ENCODE measurements around the gene TFAP2B.

TFAP2B gene

DNA sequence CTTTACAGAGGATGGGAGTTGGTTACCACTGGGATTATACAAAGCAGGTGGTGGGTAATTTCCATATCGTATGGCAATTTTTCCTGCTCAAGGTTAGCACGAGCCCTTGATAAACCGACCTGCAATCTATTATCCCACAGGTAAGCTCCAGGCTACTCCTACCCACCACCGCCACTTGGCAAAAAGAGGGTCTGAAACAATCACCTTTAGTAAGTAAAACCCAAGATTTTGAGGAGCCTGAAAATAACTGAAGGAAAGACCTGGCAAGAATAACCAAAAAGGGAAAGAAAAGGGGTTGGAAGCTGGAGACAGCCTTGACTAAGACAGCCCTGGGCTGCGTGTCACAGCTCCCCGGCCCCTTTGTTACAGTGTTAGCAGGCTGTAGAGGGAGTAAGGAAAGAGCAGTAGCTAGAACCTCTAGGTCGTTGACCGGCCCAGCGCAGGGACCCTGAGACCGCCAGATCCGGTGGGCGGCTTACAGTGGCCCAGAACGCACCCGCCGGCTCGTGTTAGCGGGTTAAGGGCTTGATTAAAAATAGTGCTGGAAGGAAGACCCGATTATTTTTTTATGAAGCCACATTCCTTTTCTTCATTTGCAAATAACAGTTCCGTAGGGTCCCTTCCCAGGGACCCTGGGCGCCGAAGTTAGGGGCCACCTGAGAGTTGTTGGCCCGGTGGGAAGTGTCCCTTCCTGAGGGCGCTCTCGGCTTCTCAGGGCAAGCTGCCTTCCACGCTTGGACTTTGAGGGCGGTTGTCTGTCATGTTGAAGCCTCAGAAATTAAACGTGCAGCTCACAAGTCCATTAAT lies 30.5 kb downstream of the TFAP2B start:
- DNase-seq (ENCODE audit: low read depth) = no peak

DNA sequence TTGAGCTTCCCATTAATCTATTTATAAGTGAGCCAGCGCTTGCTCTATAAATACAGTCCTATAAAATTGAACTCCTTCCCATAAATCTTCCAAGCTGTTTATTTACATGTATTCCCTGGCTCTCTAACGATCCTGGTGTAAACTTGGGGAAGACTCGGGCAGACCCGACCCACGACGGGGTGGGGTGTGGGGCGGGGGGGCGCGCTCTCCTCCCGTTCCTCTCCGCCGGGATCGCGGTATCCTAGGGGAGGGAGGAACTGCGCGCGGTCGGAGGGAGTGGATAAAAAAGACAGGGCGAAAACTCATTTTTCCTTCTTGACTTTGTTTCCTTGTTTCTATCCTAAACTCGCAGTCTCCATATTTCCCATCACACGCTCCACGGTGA lies 31.1 kb downstream of the TFAP2B start:
- no peak for DNase-seq (ENCODE audit: low read depth)

DNA sequence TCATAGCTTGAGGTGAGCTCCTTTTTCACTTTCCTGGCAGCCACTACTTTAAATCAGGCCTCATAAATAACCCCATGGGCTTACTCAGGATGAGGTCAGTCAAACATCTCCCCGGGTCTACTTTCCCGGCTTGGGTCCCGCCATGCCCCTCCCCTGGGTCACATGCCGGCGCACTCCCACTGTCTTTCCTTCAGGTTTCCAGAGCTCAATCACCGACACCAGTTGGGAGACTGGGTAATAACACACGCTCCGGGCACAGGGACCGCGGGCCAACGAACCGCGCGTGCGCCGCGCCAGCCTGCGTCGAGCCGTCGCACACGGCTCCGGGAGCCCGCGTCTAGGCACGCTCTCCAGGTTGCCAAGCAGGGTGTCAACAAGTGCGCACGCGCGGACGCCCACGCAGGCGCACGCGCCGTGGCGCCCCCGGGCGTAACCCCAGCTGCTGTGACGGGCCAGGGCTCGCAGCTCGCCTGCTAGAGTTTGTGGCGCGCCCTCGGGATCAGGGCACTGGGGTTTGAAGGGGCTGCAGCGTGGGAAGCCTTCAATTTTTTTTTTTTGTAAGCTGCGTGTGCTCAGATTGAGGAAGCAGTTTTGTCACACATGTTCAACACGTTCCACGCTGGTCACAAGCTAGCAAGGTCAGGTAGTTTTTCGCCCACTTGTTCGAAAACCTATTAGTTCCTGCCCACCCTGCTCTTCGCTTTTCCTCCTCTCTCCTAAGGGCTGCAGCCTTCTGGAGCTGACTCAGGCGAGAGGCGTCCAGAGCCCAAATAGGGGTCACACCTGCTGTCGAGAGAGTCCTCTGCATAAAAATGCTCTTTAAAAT lies 31.8 kb downstream of the TFAP2B start:
- DNase-seq (ENCODE audit: low read depth) = no peak

DNA sequence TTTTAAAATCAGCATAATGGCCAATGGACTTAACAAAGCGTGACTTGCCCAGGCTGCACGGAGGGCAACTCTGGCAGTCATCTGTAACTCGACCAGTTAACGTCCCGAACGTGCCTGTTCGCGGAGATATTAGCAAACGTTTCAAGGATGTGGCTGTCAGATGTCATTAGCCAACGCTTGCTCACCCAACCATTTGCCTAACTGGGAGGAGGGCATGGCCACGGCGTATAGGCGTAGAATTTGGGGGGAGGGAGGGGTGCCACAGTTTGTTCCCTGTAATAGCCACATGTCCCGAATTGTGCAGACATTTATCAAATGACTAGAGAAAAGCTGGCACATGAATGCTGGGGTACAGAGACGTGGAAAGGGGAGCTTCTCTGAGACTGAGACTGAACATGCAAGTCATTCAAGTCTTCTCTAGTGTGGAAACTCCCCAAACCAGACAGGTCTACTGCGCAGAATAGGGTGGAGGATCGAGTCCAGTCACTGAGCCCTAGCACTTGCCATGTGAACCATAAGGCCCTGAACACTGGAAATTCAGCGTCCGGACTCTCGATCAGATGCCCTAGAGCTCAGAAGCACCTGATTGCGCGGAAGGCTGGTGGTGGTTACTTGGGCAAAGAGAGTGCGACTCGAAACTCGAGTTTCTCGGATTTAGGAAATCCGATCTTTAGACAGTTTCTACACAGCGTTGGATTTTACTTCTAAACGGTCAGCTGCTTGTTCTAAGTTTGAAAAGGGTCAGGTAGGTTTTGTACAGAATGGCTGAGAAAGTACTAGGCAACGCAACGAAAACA lies 32.6 kb downstream of the TFAP2B start:
- no peak for DNase-seq (ENCODE audit: low read depth)

DNA sequence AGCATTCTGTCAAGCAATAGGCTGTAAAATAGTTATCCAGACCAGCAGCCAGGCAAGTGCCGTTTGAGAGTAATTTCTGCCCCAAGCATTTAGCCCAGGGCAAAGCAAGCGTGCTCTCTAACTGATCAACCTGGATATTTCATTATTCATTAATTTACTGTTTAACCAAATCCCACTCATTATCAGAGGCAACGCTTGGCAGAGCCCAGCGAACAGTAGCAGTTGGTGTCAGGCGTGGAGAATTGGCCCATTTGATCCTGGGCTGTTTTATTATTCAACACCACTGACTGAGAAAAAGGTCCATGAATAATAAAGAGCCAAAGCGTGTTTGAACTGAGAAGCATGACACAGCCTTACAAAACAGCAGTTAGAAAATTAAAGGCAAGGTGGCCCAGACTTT lies 35.3 kb downstream of the TFAP2B start:
- no peak for DNase-seq (ENCODE audit: low read depth)

DNA sequence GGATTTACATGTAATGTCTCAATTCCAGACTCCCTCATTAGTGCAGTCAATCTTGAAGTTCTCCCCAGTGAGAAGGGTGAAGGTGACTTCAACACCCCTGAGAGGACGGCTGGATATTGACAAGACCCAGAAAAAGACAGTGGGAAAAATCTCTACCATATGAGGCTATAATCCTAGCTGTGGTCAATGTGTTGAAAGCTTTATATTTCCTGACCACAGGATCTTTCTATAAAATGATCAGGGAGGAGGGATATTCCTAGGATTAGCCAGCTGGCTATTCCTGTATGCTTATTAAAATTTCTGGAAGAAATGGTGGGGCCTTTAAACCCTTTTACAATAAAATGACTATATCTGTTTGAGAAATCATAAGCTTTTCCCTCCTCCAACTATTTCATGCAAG lies 43.0 kb downstream of the TFAP2B start:
- no peak for DNase-seq (ENCODE audit: low read depth)

DNA sequence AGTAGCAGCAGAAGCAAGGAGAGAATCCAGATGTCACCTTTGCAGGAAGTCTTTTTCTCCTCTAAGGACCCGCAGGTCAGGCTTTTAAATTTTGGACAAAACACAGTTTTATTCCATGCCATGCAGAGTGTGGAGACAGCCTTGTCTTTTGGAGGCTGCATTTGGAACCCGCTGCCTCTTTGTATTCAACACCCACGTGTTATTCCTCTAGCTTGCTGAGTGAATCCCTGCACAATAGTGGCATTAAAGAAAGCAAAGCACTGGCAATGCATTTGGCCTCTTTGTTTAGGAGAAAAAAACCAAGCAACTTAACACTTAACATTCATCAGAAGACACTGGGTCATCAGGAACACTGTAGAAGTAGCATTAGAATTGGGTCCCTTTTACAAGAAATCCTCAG lies 43.5 kb downstream of the TFAP2B start:
- no peak for DNase-seq (ENCODE audit: low read depth)

DNA sequence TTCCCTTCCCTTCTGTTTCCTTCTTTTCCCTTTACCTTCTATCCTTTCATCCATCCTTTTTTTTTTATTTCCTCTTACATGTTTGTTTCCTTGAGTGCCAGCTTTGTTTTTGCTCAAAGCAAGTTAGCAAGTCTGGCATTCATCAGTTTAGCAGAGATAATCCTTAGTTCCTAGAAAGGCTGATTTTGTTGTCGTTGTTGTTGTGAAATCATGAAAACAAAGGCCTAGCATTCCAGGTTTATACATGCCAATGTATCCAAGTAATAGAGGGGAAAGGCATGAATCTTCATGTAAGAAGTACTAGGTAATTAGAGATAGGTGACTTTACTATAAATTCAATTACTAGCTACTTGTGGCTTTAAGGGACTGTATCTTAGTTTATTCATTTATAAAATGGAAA lies 45.9 kb downstream of the TFAP2B start:
- no peak for DNase-seq (ENCODE audit: low read depth)

DNA sequence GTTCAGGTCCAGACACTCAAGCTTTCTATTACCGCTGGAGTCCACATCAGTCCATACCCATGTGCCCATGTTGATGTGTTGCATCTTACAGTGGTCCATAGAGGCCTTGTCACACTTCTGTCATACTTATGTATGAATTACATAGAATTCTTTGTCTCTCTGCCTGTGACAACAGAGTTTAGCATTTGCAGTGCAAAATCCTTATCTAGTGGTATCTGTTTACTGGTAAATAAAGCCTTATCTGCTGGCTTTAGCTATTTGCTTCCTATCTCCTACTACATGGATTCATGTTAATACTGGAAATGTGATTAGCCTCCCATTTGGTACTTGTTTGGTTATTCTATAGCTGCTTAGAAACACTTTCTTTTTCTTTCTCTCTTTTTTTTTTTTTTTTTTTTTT lies 49.8 kb downstream of the TFAP2B start:
- DNase-seq (ENCODE audit: low read depth) = no peak

DNA sequence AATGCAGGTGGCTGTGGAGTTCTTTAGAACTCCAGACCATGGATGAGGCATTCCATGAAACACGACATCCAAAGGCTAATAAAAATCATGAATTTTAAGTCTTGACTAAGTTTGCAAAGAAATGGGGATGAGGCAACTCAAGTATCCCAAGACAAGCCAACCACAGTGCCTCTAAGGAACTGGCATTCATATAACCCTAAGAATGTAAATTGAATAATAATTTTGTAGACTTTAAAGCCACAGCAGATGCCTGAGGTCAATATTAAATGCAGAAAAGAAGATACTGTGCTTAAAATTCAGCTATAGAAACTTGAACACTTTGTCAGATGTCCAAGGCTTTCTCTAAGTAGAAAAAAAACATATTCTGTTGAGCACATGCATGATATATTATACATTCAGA lies 54.5 kb downstream of the TFAP2B start:
- no peak for DNase-seq (ENCODE audit: low read depth)

DNA sequence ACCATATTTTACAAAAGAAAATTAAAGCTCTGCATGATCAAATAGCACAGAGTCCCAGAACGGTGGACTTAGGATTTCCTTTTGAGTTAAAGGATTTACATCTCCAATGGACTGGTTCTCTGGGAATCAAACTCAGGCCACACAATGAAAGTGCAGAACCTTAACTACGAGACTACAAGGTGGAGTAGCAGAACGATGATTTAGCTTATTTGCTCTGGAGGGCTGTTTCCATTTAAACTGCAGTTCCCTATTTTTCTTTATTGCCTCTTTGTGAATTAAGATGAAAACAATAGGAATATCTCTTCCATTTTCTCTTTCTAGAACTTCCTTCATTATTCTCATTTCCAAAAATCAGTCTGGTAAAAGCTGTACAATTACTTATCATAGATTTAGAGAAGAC lies 65.7 kb downstream of the TFAP2B start:
- no peak for DNase-seq (ENCODE audit: low read depth)

DNA sequence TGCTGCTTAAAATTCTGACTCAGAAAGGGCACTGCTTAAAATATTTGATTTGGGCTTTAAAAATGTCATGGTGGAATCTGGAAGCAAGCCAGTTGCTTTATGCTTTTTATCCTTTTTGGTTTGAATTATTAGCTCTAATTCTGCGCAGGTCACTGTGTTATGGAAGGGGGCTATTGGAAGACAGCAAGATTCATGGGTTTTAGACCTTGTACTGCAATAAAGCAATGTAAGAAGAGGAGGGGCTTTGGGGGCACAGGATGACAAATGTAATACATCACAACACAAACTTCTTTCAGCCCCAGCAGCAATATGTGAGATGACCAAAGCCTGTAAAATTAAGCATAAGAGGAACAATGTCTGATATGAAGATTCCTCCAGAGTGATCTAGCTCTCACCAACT lies 68.4 kb downstream of the TFAP2B start:
- DNase-seq (ENCODE audit: low read depth) = no peak

DNA sequence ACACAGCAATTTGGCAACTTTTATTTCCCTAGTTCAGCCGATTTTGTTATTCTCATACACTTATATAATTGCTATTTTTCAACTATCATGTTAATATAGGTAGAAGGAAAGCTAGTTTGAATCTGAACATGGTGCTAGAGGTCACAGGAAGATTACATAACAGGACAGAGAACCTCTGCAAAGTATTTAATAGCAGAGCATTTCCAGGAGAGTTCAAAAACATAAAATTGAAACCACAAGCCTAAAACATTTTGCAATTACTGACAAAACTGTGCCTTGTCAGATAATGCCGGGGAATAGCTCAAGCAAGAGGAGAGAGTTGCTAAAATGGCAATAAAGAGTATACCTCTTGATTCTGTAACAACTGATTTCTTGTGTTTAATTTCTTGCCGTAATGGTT lies 70.8 kb downstream of the TFAP2B start:
- DNase-seq (ENCODE audit: low read depth) = no peak

DNA sequence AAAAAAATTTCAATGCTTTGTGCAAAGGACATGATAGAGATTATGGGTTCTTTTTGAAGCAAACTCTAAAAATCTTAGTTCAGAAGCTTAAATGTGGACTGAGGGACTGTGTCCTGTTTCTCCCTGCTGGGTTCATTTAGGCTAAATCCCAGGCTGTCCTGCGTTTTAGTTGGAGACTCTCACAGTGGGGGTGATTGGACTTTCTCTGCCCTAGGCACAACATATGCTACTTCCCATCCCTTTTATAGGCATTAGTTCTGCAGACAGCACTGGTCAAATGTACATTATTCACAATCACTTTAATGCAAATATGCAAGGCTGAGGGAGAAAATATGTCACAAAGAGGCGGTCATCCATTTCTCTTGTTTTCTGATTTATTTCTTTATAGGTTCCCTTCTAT lies 71.3 kb downstream of the TFAP2B start:
- DNase-seq (ENCODE audit: low read depth) = no peak

DNA sequence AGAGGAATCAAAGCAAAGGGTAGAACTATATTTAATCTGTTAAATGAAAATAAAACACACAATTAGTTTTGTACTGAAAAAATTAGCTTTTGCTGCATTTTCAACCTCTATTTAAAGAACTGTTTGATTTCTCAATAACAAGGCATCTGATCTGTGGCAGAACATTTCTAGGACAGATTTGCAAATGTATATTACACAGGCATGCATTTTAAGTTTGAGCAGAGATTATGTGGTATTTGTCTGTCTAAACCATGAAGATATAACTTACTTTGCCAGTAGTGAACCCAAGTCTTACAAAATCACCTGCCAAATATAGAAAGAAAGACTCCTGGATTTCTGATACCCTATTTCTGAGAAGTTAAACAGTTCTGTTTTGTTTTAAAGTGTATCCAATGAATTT lies 71.9 kb downstream of the TFAP2B start:
- no peak for DNase-seq (ENCODE audit: low read depth)

DNA sequence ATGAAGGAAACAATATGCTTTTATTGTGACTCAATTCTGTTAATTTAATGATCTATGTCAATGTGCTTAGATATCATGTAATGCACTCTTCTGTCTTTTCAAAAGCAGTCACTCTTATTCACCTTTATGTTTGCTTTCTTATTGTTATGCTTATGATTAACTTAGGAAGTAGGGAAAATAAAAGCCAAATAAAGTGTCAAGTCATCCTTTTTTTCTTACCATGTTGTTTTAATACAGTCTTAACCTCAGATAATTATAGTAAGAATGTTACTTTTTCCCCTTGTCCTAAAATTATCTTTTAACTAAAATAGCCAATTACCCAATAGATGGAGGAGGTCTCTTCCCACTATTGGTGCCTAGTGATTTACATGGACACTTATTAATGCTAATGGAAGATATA lies 72.6 kb downstream of the TFAP2B start:
- DNase-seq (ENCODE audit: low read depth) = no peak
